Fibroblast of peridontal ligament (primary cell): ENCODE results near the gene GGCX.
"Not testable (repeated sequence)": the region's sequence is repeated elsewhere in the genome, so short reads cannot be mapped to it uniquely, and the experiment has no call there.

ENCODE experiments used
- DNase-seq: peaks from one replicate; pipeline ENCODE4 v3.0.0-alpha.2; 2010; ENCODE audit errors: extremely low read depth

The GGCX gene

GRCh38 chr2:85594715-85595300 lies 33.5 kb upstream of the GGCX start:
- no peak for DNase-seq

GRCh38 chr2:85593023-85593422 lies 31.7 kb upstream of the GGCX start:
- DNase-seq = no peak

GRCh38 chr2:85592299-85592698 lies 31.0 kb upstream of the GGCX start:
- not testable (repeated sequence) for DNase-seq

- no peak for DNase-seq
These were observed 30.3 kb upstream of the GGCX start for GRCh38 chr2:85591563-85591962.

DNA sequence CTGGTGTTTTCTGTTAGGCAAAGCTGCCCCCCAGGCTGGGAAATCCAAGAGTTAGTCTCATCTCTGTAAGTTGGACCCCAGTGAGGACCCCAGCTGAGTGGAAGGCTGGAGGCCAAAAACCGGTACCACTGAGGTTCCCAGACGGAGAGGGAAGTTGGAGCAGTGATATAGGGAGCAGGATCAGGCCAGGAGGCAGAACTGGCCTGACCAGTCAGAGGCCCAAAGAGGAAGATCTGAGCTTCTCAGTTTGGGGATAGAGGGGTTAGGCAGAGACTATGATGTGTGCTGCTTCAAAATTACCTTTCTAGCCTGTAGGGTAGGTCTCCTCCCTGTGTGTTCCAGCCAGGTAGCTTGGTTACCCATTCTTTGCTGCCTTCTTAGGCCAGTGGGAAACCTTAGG lies 29.7 kb upstream of the GGCX start:
- DNase-seq = no peak

- peak; percentile 98 for DNase-seq
These were observed 28.9 kb upstream of the GGCX start for GRCh38 chr2:85589982-85590791.

DNA sequence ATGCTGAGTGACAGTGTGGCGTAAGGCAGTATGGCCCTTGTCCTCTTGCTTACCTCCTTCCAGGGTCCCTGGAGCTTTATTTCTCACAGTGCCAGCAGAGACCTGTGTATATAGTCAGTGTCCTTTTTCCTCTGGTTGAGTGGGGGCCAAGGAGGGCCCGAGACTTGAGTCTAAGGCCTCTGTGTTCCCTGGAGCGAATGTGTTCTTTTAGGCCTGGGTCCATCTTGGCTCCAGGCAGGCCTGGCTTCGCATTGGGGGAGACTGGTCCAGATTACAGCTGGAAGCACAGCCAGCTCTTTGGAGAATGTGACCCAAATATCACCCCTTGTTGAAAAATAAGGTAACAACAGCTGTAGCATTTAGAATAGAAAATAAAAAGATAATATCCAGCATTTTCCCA lies 27.9 kb upstream of the GGCX start:
- DNase-seq = no peak

- no peak for DNase-seq
These were observed 27.4 kb upstream of the GGCX start for GRCh38 chr2:85588645-85589044.

DNA sequence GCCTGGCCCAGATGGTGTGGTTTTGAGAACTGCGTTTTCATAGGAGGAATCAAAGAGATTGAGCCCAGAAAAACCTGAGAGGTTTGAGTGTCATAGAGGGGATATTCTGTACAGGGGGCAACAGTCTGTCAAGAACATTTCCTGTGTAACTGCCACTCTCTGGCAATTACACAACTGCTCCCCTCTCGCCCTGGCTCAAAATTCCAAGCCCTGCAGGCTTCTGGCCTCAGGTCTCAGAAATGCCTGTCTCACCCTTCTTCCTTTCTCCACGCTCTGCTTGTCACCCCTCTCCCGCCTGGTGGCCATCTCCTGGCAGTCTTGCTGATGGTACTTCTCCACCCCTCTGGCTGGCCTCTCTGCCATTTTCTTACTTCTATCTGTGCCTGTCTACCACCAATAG lies 26.9 kb upstream of the GGCX start:
- DNase-seq = no peak

GRCh38 chr2:85585781-85586105 lies 24.4 kb upstream of the GGCX start:
- DNase-seq = peak; percentile 48

- peak; percentile 36 for DNase-seq
These were observed 23.8 kb upstream of the GGCX start for GRCh38 chr2:85584857-85585780.

DNA sequence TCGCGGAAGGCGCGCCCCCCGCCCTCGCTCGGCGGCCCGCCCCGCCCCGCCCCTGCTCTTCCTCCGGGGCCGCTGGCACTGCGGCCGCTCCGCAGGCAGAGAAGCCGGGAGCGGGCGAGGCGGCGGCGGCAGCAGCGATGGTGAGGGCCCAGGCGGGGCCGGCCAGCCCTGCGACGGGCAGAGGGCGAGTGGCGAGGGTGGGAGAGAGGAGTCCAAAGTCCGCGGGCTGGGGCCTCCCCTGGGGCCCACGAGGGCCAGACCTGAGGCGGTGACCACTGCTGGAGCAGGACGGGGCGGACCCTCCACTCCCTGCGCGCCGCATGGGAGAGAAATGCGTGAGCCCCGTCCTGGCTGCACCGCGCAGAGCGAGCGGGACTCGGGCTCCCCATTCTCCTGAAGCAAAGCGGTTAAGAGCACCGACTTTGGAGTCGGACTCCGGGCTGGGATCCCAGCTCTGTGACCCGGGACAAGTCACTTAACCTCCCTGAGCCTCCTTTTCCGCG lies 23.1 kb upstream of the GGCX start, which contains the start of gene VAMP5:
Gene VAMP5 (plus strand): TSS at position 78 of the 503 bp plus-strand sequence. CDS start 60 bp downstream, at position 138.
- DNase-seq = no peak

GRCh38 chr2:85583667-85584353 lies 22.5 kb upstream of the GGCX start:
- DNase-seq = no peak

- DNase-seq = no peak
These were observed 21.2 kb upstream of the GGCX start for GRCh38 chr2:85582492-85582891.

DNA sequence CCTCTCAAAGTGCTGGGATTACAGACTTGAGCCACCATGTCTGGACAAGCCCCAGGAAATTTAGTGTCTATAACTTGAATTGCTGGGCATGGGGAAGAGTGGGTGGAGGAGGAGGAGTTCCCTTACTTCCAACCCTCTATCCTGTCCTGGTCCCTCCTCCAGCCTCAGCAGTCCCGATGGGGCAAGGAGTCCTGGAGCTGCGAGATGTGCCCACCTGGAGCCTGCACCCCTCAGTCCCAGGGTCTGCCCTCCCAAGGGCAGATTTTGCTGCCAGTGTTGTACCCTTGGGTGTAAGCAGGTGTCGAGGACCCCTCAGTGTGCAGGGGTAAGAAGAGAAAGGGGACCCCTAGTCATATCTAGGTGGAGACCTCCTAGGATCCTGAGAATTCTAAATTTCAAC lies 18.9 kb upstream of the GGCX start:
- no peak for DNase-seq

GRCh38 chr2:85579266-85579935 lies 18.1 kb upstream of the GGCX start:
- DNase-seq = no peak

GRCh38 chr2:85578243-85579180 lies 17.2 kb upstream of the GGCX start:
- DNase-seq = no peak

DNA sequence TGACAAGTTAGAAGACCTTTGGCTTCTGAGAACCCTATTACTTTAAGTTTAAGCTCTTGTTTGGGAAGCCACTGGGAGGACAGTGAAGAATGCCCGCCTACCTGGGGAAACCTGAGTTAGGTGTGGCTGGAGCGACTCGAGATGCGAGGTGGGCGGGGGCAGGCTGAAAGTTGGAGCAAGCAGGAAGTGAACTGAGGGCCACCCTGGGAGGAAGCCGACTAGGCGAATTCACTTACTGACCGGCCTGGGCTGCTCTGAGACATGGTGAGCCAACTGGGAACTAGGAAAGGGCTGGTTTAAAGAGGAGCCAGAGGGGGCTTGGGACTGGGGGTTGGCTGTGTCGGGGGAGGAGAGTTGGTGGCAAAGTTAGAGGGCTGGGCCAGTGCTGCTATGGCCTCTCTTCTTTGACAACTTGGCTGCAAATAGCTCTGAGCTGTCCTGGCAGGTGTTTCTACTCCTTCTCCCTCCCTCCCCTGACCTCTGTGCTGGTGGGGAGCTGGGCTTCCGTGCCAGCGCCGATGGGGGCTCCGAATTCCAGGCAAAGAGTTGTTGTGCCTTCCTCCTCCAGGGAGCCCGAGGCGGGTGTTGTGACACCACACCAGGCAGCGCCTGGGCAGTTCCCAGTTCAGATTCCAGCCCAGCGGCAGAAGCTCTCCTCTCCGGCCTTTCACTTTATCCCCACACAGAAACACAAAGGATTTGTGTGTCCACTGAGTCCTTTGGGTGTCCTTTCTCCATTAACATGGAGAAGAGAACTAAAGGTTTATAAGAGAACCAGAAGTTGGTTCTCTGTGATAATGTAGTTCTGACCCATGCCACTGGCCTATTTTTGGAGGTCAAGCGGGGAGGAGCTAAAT lies 16.3 kb upstream of the GGCX start, which contains the start of gene VAMP8:
Gene VAMP8 (plus strand): TSS at position 201 of the 857 bp plus-strand sequence. CDS start 61 bp downstream, at position 262.
- no peak for DNase-seq

GRCh38 chr2:85577063-85577385 lies 15.7 kb upstream of the GGCX start:
- no peak for DNase-seq
